Epithelial cell of esophagus (primary cell): ENCODE results near the gene ADAMTS2.

Experiments
- DNase-seq: peaks from one replicate; pipeline ENCODE4 v3.0.0; 2010; ENCODE audit warnings: low read depth
- H3K4me3 ChIP-seq: 2 replicates; pipeline ENCODE4 v1.5.1; 2011; ENCODE audit warnings: mild to moderate bottlenecking, low read length, control low read depth
- TF ChIP-seq, protein P1 (sequence below): IDR thresholded peaks from 2 replicates; pipeline ENCODE4 v1.5.1; 2011; ENCODE audit warnings: low read depth, mild to moderate bottlenecking, low read length, control low read depth, inconsistent platforms; ENCODE audit not compliant: insufficient read depth; ENCODE audit errors: missing control alignments

Gene ADAMTS2

DNA sequence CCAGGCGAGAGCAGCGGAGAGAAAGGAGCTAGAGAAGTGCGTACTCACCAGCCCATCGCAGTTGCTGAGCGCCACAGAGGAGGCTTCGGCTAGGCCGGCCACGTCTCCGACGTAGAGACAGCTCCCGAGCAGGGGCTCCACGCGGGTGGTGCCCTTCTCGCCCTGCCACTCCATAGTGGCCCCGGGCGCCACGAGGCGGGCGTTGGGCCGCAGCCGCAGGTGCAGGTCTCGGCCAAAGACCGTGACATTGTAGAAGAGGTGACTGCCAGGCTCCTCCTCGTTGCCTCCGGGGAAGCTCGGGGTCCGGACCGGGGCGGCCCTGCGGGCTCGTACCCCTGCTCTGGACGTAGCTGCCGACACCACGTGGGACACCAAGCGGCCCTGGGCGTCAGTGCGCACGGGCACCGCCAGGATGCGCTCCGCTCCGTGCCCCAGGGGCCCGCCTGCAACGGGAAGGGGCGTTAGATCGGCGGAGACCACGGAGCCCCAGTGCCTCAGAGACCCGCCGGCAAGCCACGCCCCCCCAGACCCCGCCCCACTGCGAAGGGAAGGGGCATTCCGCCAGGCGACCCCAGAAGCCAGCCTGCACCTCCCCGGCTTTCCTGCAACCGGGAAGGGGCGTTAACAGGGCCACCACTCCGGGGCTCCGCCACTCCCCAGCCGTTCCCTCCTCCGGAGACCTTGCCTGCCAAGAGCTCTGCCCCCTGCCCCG is 1.4 kb downstream of the ADAMTS2 start:
- TF ChIP-seq, protein P1, sequence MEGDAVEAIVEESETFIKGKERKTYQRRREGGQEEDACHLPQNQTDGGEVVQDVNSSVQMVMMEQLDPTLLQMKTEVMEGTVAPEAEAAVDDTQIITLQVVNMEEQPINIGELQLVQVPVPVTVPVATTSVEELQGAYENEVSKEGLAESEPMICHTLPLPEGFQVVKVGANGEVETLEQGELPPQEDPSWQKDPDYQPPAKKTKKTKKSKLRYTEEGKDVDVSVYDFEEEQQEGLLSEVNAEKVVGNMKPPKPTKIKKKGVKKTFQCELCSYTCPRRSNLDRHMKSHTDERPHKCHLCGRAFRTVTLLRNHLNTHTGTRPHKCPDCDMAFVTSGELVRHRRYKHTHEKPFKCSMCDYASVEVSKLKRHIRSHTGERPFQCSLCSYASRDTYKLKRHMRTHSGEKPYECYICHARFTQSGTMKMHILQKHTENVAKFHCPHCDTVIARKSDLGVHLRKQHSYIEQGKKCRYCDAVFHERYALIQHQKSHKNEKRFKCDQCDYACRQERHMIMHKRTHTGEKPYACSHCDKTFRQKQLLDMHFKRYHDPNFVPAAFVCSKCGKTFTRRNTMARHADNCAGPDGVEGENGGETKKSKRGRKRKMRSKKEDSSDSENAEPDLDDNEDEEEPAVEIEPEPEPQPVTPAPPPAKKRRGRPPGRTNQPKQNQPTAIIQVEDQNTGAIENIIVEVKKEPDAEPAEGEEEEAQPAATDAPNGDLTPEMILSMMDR: no peak
- DNase-seq: no peak
- no peak overlapping the region for H3K4me3 ChIP-seq

DNA sequence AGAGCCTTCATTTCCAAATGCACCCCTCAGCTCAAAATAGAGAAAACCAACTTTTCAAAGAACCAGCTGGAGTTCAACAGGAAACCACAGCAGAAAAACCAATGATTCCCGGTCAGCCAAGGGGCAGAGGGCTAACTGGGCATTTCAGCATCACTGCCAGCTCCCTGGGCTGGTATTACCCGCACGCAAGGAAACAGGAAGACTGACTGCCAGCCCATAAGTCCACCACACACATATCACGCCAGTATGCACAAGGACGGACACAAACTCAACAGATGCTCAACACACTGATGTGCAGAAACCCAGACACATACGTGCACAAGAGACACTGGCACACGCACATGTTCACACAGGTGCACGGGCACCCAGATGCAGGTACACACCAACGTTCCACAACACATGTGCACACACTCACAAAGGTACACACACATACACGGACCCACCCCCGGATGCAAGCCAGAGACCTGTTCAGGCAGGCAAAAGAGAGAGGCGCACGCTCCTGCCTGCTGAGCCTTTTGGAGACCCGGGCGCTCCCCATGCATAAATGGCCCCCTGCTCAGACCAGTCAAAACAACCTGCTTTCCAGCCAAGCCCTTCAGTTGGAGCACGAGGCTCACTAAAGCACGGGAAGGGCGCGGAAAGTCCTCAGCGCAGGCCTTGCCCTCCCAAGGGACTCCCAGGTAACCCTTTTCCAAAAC is 2.1 kb downstream of the ADAMTS2 start:
- DNase-seq: no peak
- TF ChIP-seq, protein P1: no peak
- no peak overlapping the region for H3K4me3 ChIP-seq

DNA sequence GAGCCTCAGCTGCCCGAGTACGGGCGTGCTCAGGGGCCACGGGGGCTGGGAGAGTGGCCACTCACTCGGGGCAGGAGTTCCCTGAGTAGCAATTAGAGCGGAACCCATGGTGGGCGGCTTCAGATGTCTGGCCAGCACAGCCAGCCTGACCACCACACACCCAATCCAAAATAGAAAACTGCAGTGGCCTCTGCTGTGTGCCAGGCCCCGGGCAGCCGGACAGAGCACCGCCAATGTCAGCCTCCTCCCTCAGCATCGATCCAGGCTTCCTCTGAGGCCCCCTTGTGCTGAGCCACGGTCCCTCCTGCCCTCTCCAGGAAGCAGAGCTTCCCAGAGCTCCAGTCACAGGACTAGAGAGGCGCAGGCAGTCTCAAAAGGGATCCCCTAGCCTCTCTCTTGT is 2.7 kb downstream of the ADAMTS2 start:
- TF ChIP-seq, protein P1: no peak
- no peak overlapping the region for H3K4me3 ChIP-seq
- DNase-seq: no peak

DNA sequence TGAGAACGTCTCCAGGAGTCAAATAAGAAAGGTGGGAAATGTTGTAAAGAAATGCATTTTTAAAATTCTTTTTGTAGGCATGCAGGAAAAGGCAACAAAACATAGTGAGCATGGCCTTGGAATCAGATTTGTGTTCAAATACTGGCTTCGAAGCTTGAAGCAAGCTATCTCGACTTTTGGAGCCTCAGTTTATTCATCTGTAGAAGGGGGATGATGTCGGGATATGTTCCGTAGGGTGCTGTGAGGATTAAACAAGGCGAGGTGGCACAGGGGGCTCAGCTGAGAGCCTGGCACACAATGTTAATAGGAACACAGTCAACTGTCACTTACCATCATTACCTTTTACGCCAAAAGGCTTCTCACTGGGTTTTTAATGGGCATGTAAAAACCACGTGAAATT is 4.8 kb downstream of the ADAMTS2 start:
- TF ChIP-seq, protein P1: no peak
- DNase-seq: no peak
- no peak overlapping the region for H3K4me3 ChIP-seq

DNA sequence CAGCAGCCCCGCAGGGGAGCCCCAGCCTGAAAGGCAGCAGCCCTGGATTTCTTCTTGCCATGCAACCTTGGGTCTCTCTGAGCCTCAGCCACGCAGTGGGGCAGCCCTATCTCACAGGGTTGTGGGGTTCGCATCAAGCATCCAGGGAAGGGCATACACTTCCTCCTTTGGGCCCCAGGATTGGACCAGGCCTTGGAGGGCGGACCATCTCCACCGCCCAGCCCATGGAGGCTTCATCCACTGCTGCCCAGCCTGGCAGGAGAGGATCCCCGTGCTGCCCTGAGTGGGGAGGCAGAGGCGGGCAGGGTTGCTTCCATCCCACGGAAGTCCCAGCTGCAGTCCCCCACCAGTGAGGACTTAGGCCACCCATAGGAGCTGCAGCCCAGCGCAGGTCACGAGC is 5.3 kb downstream of the ADAMTS2 start:
- TF ChIP-seq, protein P1: no peak

DNA sequence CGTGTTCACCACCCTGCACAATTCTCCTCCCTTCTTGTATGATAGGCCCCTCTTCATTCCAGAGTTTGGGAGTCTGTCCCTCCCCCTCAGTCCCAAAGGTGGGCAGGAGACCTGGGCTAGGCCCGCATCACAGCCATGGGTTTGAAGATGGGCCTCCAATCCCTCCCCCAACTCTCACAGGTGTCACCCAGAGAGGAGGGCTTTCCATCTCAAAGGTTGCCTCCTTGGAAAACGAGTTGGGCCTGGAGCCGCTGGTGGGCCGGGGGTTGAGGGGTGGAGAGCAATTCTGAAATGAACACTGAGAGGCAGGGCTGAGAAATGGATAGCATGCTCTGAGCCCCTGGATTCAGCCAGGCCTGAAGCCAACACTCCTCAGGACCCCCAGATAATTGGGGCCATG is 6.2 kb downstream of the ADAMTS2 start:
- TF ChIP-seq, protein P1: no peak
- no peak for DNase-seq
- no peak overlapping the region for H3K4me3 ChIP-seq

More for the DNA sequence above, 5.3 kb downstream of the ADAMTS2 start:
- H3K4me3 ChIP-seq: no peak overlapping the region
- DNase-seq: no peak
